ENCODE data around the gene IRX6.

IRX6 gene

DNA sequence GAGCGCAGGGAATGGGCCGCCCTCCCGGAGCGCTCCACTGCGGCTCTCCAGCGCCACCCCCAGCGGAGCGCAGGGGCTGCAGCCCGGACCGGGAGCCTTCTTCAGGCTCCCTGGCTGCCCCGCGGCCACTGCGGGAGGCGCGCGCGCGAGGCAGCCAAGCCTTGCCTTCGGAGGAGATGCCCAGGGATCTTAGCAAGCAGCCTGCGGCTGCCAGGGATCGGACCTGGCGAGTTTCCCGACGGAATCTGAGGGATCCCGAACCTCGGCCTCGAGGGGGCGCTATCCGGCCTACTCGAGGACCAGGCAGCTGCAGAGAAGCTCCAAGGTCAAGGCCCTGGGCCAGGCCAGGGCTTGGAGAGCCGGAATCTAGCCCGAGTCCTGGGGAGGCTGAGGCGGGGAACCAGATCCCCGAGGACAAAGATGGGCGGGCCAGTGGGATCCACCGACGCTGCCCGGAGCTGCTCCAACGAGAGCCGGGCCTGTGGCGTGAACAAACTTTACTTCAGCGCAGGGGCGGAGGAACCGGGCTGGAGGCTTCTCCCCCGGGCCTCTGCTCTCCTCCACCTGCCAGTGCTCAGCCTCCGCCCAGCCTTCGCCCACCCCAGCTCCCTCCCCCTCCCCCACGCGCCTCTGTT is at the start of gene IRX6:
IRX6 (plus strand) TSS at position 567 of the 635 bp plus-strand sequence. CDS start 889 bp downstream, outside the sequence.
- no peak for DNase-seq

DNA sequence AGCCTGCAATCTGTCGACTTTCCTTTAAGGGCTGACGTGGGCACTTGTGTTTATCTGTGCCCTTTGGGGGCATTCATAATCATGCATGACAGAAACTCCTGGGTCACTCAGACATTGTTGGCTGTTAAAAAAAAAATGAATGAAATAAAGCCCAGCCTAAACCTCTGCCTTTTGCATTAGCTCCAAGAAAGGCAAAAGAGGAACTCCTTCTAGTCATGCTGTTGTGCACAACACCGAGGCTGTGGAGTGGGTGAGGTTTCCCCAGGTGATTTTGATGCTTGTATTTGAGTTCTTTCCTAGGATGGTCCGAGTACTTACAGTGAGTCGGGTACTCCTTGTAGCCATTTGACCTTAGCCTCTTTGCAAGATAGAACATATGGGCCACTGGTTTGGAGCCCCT is 49.6 kb upstream of the IRX6 start:
- no peak for DNase-seq

GRCh38 chr16:55275167-55275566 is 48.8 kb upstream of the IRX6 start:
- DNase-seq: no peak

GRCh38 chr16:55275869-55276268 is 48.1 kb upstream of the IRX6 start:
- DNase-seq: no peak

GRCh38 chr16:55277536-55277935 is 46.5 kb upstream of the IRX6 start:
- DNase-seq: no peak

DNA sequence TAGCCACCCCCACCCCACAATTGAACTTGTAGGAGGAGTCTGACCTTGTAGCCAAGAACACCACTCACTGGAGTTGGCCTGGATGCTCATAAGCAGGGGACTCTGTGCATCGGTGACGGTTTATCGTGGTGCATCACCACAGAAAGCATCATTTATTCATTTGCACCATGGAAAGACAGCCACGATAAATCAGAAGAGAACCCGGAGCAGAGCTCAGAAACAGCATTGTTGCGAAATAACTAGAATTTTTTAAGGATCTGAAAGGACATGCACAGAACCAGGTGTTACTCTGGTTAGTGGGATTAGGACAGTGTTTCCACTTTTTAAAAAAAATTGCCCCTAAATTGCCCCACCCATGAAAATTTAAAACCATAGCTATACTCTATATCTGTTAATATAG is 44.4 kb upstream of the IRX6 start:
- DNase-seq: no peak

DNA sequence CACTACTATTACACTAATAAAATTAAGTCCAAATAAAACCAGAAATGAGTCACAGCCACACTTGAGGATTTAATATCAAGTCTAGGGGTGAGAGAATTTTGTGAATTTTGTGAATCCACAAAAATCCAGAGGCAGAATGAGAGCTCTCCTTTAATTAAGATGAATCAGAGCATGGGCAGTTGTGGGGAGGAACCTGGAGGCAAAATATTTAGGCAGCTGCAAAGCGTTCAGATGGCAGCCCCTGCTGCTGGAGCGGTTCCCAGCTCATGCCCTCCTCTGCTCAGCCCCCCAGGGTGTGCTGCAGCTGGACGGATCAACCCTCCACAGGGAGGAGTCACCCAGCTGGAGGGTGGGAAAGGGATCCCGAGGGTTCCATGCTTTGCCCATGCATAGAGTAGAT is 43.4 kb upstream of the IRX6 start:
- no peak for DNase-seq

GRCh38 chr16:55282441-55282840 is 41.6 kb upstream of the IRX6 start:
- DNase-seq: no peak

DNA sequence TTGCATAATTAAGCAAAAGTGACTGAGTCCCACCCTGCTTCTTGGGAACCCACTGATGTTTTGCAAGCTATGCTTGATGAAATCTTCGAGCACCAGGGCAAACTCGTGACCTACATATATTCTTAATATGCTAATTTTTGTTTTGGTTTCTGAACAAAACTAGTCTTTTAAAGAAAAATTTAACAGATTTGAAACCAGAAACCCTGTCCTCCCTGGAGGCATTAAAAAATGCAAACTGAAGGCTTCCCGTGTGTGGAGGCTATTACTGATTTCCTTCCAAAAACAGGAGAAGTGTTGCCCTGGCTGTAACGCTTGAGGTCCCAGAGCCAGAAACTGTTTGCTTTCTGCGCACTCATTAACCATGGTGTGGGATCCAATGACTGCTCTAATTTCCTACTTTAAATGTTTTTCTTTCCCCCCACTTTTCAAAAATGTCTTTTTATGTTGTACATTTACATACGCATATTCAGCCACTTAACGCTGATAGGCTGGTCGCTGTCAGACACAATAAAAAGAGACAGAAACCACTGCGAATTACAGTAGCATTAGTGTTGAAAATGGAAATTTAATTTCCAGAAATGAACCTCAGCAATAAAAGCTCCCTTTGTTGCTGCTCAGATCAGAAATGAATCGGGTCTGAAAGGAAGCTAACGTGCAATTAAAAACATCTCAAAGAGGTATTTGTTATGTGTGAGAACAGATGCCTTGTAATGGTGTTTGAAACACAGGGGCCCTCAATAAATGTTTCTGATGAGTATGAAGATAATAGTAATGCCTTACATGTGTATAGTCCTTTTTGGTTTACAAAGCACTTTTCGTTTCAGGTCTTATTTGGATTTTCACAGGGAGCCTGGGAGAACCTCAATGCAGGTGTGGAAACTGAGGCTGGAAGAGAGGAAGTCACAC is 39.9 kb upstream of the IRX6 start:
- DNase-seq: no peak

DNA sequence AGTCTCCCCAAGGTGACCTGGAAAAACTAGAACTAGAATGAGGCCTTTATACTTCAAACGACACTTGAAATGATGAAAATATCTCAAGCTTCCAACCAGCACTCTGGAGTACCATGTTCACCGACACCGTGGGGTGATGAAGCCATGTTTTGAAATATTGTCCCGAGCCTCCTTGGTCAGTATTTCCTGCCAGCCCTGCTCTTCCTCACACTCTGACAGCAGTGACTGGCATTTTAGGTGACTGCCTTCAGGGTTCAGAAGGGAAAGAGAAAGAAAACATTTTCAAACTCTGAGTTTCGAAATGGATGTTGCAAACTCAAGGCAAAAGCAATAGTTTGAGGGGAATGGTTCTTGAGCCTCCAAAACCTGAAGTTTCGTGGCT is 39.3 kb upstream of the IRX6 start:
- no peak for DNase-seq

DNA sequence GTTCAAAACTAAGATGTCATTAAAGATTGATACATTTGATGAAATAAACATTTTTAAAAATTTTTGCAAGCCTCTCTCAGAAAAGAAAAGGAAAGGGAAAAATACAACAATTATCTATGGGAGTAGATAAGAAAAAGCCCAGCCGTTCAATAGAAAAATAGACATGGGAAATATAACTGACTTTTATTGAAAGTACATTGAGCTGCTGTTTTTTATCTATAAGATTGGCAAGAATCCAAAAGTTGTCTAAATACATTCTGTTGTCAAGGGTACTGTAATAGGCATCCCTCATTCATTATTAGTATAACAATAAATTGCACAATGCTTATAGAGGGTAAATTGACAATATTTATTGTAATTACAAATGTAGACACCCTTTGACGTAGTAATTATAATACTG is 38.4 kb upstream of the IRX6 start:
- no peak for DNase-seq

DNA sequence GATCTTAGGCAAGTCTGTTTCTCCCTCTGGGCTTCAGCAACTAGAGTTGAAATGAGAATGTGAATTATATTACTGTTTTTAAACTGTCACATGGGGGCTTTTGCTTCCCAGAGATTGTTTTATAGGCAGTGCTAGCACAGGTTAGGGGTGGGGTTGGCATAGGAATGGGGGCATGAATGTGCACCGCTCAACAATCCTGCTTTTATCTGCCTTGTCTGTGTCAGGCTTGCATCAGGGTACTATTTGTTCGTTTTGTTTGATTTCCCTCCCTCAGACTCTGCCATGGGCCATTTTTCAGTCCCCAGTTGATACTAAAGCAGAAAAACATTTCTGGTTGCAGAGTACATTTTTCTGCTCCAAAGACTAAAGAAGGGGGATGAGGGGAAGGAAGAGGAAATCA is 34.6 kb upstream of the IRX6 start:
- no peak for DNase-seq

- no peak for DNase-seq
Observed at GRCh38 chr16:55291847-55292246, 32.2 kb upstream of the IRX6 start.

DNA sequence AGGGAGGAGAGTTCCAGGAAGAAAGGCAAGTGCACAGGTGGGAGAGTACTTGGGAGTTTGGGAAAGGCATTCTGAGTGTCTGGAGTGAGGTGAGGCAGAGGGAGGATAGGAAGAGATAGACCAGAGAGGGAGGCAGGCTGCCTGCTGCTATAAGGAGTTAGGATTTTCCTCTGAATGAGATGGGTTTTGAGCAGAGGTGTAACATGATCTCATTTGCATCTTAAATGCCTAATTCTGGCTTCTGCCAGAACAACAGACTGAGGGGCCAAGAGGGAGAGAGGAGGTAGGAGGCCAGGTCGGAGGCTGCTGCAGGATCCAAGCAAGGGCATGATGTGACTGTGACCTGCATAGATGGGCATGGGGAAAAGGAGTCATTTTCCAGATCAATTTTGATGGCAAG is 31.5 kb upstream of the IRX6 start:
- DNase-seq: no peak

- DNase-seq: no peak
Observed at GRCh38 chr16:55294129-55294528, 29.9 kb upstream of the IRX6 start.

- DNase-seq: no peak
Observed at GRCh38 chr16:55294931-55295342, 29.1 kb upstream of the IRX6 start.

DNA sequence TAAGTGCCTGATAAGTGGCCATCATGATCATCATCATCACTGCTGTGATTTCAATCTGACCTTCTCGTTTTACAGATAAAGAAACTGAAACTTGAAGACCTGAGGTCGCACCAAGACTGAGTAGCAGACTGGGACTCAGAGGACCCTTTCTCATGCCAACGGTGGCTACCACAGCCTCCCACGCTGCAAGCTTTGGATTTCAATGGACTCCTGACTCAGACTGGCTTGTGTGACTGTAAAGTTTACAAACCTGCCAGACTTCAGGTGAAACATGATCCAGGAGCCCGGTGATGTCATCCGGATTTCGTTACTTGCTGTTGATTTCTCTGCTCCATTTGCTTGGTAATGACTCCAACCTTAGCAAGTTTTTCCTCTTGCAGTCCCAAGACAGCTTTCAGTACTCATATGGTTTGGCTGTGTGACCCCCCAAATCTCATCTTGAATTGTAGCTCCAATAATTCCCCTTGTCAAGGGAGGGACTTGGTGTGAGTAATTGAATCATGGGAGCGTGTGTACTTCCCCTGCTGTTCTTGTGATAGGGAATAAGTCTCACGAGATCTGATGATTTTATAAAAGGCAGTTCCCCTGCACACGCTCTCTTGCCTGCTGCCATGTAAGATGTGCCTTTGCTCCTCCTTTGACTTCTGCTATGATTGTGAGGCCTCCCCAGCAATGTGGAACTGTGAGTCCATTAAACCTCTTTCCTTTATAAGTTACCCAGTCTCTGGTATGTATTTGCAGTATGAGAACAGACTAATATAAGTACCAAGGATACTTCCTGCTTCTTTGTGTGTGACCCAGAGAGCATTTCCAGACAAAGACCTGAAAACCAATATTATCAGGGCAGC is 26.7 kb upstream of the IRX6 start:
- no peak for DNase-seq

- no peak for DNase-seq
Observed at GRCh38 chr16:55297910-55298479, 26.0 kb upstream of the IRX6 start.

DNA sequence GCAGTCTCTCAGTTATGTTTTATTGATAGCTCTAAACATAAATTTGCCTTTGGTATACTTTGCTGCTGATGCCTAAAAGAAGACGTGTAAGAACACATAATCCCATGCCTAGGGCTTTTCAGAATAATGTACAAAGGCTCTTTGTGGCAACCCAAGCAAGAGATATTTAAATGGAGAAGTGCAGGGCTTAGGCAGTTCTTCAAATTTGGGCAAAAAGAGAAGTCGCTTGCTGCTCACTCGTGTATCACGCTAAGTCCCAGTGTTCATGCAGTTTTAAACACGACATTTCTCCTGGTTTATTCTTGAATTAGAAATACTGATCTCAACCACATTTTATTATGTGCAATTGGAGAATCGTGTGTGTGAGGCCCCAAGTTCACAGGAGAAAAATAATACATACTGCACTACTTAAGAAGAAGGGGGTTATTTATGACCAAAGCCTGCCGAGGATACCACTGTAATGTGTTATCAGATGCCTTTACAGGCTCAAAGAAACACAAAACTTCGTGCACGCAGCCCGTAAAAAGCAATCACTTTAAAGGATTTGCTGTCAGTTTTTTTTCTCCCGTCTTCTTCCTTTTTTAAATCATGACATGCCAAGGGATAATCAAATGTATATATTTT is 22.5 kb upstream of the IRX6 start:
- DNase-seq: no peak

GRCh38 chr16:55302635-55303034 is 21.4 kb upstream of the IRX6 start:
- no peak for DNase-seq

DNA sequence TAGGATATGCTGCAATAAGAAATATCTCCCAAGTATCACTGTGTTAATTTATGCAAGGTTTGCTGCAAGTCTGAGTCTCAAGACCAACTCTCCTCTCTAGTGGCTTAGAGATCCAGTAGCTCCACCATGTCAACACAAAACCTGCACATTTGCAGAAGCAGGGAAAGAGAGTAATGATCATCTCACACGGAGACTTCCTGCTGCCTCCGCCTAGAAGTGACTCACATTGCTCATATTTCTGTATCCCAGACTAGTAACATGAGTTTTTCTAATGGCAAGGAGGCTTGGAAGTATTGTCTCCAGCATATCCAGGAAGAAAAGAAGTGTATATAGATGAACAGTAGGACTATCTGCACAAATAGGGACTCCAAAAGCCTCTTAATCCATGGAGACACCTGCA is 15.0 kb upstream of the IRX6 start:
- DNase-seq: no peak

DNA sequence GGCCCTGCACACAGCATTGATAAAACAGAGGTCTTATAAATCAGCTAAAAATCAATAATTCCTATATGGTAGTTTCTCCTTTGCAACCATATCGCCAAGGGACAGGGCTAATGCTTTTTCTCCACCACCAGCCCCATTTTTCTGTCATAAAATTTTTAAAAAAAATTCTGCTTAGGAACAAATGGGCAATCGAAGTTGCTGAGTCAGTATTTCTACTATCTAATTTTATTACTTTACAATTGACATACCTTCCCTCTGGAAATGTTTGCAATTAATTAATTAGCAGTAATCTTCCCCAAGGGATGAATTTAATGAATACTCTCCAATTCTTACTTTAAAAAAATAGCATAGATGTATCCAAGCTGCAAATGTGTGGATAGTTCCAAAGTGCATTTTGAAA is 1.7 kb upstream of the IRX6 start:
- DNase-seq: no peak

Data from NCI-H2171 (cell line).